HEK293T (cell line): ENCODE results near the gene RAP2B.

ENCODE experiments used
- BHLHE40 ChIP-seq: fragments of 450-650 bp; IDR thresholded peaks from 2 replicates; pipeline ENCODE4 v1.6.1; 2016; ENCODE audit warnings: mild to moderate bottlenecking, moderate library complexity, borderline replicate concordance
- FOXK2 ChIP-seq: fragments of 450-650 bp; IDR thresholded peaks from 2 replicates; pipeline ENCODE4 v1.6.1; 2016; ENCODE audit warnings: mild to moderate bottlenecking

- TF ChIP-seq FOXK2 (no peak), BHLHE40 (no peak)
Observed at GRCh38 chr3:153159771-153160397, 2.1 kb upstream of the RAP2B start.
